ENCODE results near the gene DOCK7.

DOCK7 gene

GRCh38 chr1:62514746-62515423 lies 173.3 kb downstream of the DOCK7 start:
- H3K36me3 Mint-ChIP-seq (ENCODE audit: low read depth), result no peaks in the 10 kb centered on the region
- H3K27ac Mint-ChIP-seq, result no peak overlapping the region
- no peak for DNase-seq (ENCODE audit: low spot score)
- no peaks in the 10 kb centered on the region for H3K27me3 Mint-ChIP-seq (ENCODE audit: low read depth)
- H3K4me1 Mint-ChIP-seq (ENCODE audit: low read depth), result no peaks in the 10 kb centered on the region
- H3K4me3 Mint-ChIP-seq, result no peak overlapping the region
- peaks cover 11% of the 10 kb centered on the region for H3K9me3 Mint-ChIP-seq

GRCh38 chr1:62513013-62513412 lies 175.2 kb downstream of the DOCK7 start:
- Mint-ChIP-seq H3K27me3 (ENCODE audit: low read depth) (no peaks in the 10 kb centered on the region), H3K4me1 (ENCODE audit: low read depth) (no peaks in the 10 kb centered on the region), H3K4me3 (no peak overlapping the region), H3K9me3 (no peaks in the 10 kb centered on the region), H3K27ac (no peak overlapping the region), H3K36me3 (ENCODE audit: low read depth) (no peaks in the 10 kb centered on the region)
- DNase-seq (ENCODE audit: low spot score), result no peak

GRCh38 chr1:62509028-62509427 lies 179.2 kb downstream of the DOCK7 start:
- H3K4me3 Mint-ChIP-seq, result no peak overlapping the region
- DNase-seq (ENCODE audit: low spot score), result no peak
- no peaks in the 10 kb centered on the region for H3K36me3 Mint-ChIP-seq (ENCODE audit: low read depth)
- no peaks in the 10 kb centered on the region for H3K9me3 Mint-ChIP-seq
- H3K4me1 Mint-ChIP-seq (ENCODE audit: low read depth), result no peaks in the 10 kb centered on the region
- H3K27ac Mint-ChIP-seq, result no peak overlapping the region
- H3K27me3 Mint-ChIP-seq (ENCODE audit: low read depth), result no peaks in the 10 kb centered on the region

GRCh38 chr1:62508187-62508758 lies 179.9 kb downstream of the DOCK7 start:
- Mint-ChIP-seq H3K36me3 (ENCODE audit: low read depth) (no peaks in the 10 kb centered on the region), H3K27ac (no peak overlapping the region), H3K9me3 (no peaks in the 10 kb centered on the region), H3K4me1 (ENCODE audit: low read depth) (no peaks in the 10 kb centered on the region), H3K4me3 (no peak overlapping the region), H3K27me3 (ENCODE audit: low read depth) (no peaks in the 10 kb centered on the region)
- no peak for DNase-seq (ENCODE audit: low spot score)

- DNase-seq (ENCODE audit: low spot score), result no peak
- Mint-ChIP-seq H3K27me3 (ENCODE audit: low read depth) (no peaks in the 10 kb centered on the region), H3K4me1 (ENCODE audit: low read depth) (no peaks in the 10 kb centered on the region), H3K9me3 (no peaks in the 10 kb centered on the region), H3K4me3 (no peak overlapping the region), H3K27ac (no peak overlapping the region), H3K36me3 (ENCODE audit: low read depth) (no peaks in the 10 kb centered on the region)
Observed at GRCh38 chr1:62500210-62500609, 188.0 kb downstream of the DOCK7 start.

- no peaks in the 10 kb centered on the region for H3K27me3 Mint-ChIP-seq (ENCODE audit: low read depth)
- H3K4me1 Mint-ChIP-seq (ENCODE audit: low read depth), result no peaks in the 10 kb centered on the region
- no peak overlapping the region for H3K4me3 Mint-ChIP-seq
- H3K9me3 Mint-ChIP-seq, result no peaks in the 10 kb centered on the region
- no peak overlapping the region for H3K27ac Mint-ChIP-seq
- no peaks in the 10 kb centered on the region for H3K36me3 Mint-ChIP-seq (ENCODE audit: low read depth)
- no peak for DNase-seq (ENCODE audit: low spot score)
Observed at GRCh38 chr1:62494137-62494536, 194.0 kb downstream of the DOCK7 start.

GRCh38 chr1:62493656-62494055 lies 194.5 kb downstream of the DOCK7 start:
- no peaks in the 10 kb centered on the region for H3K36me3 Mint-ChIP-seq (ENCODE audit: low read depth)

GRCh38 chr1:62492521-62492920 lies 195.7 kb downstream of the DOCK7 start:
- Mint-ChIP-seq H3K27me3 (ENCODE audit: low read depth) (no peaks in the 10 kb centered on the region), H3K9me3 (no peaks in the 10 kb centered on the region), H3K4me3 (no peak overlapping the region), H3K36me3 (ENCODE audit: low read depth) (no peaks in the 10 kb centered on the region), H3K4me1 (ENCODE audit: low read depth) (no peaks in the 10 kb centered on the region), H3K27ac (no peak overlapping the region)
- no peak for DNase-seq (ENCODE audit: low spot score)

More at GRCh38 chr1:62493656-62494055, 194.5 kb downstream of the DOCK7 start:
- DNase-seq (ENCODE audit: low spot score), result no peak
- no peaks in the 10 kb centered on the region for H3K9me3 Mint-ChIP-seq
- no peak overlapping the region for H3K27ac Mint-ChIP-seq
- no peak overlapping the region for H3K4me3 Mint-ChIP-seq
- H3K27me3 Mint-ChIP-seq (ENCODE audit: low read depth), result no peaks in the 10 kb centered on the region
- no peaks in the 10 kb centered on the region for H3K4me1 Mint-ChIP-seq (ENCODE audit: low read depth)

GRCh38 chr1:62487956-62488355 lies 200.2 kb downstream of the DOCK7 start:
- no peaks in the 10 kb centered on the region for H3K9me3 Mint-ChIP-seq
- H3K4me3 Mint-ChIP-seq, result no peak overlapping the region
- H3K4me1 Mint-ChIP-seq (ENCODE audit: low read depth), result peaks cover 6% of the 10 kb centered on the region
- no peaks in the 10 kb centered on the region for H3K36me3 Mint-ChIP-seq (ENCODE audit: low read depth)
- H3K27me3 Mint-ChIP-seq (ENCODE audit: low read depth), result no peaks in the 10 kb centered on the region
- DNase-seq (ENCODE audit: low spot score), result no peak
- no peak overlapping the region for H3K27ac Mint-ChIP-seq

GRCh38 chr1:62484824-62485468 lies 203.2 kb downstream of the DOCK7 start:
- Mint-ChIP-seq H3K36me3 (ENCODE audit: low read depth) (no peaks in the 10 kb centered on the region), H3K4me3 (no peak overlapping the region), H3K27ac (no peak overlapping the region), H3K9me3 (no peaks in the 10 kb centered on the region), H3K4me1 (ENCODE audit: low read depth) (peaks cover 6% of the 10 kb centered on the region), H3K27me3 (ENCODE audit: low read depth) (no peaks in the 10 kb centered on the region)
- no peak for DNase-seq (ENCODE audit: low spot score)

- Mint-ChIP-seq H3K36me3 (ENCODE audit: low read depth) (no peaks in the 10 kb centered on the region), H3K4me3 (no peak overlapping the region), H3K4me1 (ENCODE audit: low read depth) (peaks cover 6% of the 10 kb centered on the region), H3K27ac (no peak overlapping the region), H3K9me3 (no peaks in the 10 kb centered on the region), H3K27me3 (ENCODE audit: low read depth) (no peaks in the 10 kb centered on the region)
- DNase-seq (ENCODE audit: low spot score), result no peak
Observed at GRCh38 chr1:62481681-62482080, 206.5 kb downstream of the DOCK7 start.

- no peak overlapping the region for H3K27ac Mint-ChIP-seq
- H3K9me3 Mint-ChIP-seq, result no peaks in the 10 kb centered on the region
- H3K4me1 Mint-ChIP-seq (ENCODE audit: low read depth), result no peaks in the 10 kb centered on the region
- no peak for DNase-seq (ENCODE audit: low spot score)
- no peaks in the 10 kb centered on the region for H3K36me3 Mint-ChIP-seq (ENCODE audit: low read depth)
- H3K27me3 Mint-ChIP-seq (ENCODE audit: low read depth), result no peaks in the 10 kb centered on the region
- H3K4me3 Mint-ChIP-seq, result no peak overlapping the region
Observed at GRCh38 chr1:62476525-62477219, 211.5 kb downstream of the DOCK7 start.

GRCh38 chr1:62467092-62467491 lies 221.1 kb downstream of the DOCK7 start:
- peaks cover 7% of the 10 kb centered on the region for H3K36me3 Mint-ChIP-seq (ENCODE audit: low read depth)
- H3K4me1 Mint-ChIP-seq (ENCODE audit: low read depth), result peaks cover 3% of the 10 kb centered on the region
- no peak for DNase-seq (ENCODE audit: low spot score)
- no peak overlapping the region for H3K27ac Mint-ChIP-seq
- H3K4me3 Mint-ChIP-seq, result no peak overlapping the region
- H3K9me3 Mint-ChIP-seq, result peaks cover 16% of the 10 kb centered on the region
- no peaks in the 10 kb centered on the region for H3K27me3 Mint-ChIP-seq (ENCODE audit: low read depth)

- Mint-ChIP-seq H3K27ac (no peak overlapping the region), H3K27me3 (ENCODE audit: low read depth) (no peaks in the 10 kb centered on the region), H3K4me1 (ENCODE audit: low read depth) (peaks cover 5% of the 10 kb centered on the region), H3K36me3 (ENCODE audit: low read depth) (no peaks in the 10 kb centered on the region), H3K9me3 (peaks cover 3% of the 10 kb centered on the region), H3K4me3 (no peak overlapping the region)
- no peak for DNase-seq (ENCODE audit: low spot score)
Observed at GRCh38 chr1:62462370-62462769, 225.8 kb downstream of the DOCK7 start.

All from T-helper 2 cell treated with Interferon-gamma antibody and Interleukin-4, amounts not matched to agents 5 μg/mL and 100 μg/mL, for 36 hours (primary cell).